K562 (cell line): ENCODE data around the gene MYL6B. TPM values are rescaled to one million over a fixed set of nuclear protein-coding genes. Genes with fewer than 3 reads are reported as not detected.
A peak's percentile ranks its signal among the peaks of the same experiment; 100 is the strongest.

Experiments used
- ARNT ChIP-seq, 2 experiments: fragments of 450-650 bp; IDR thresholded peaks; 2 replicates each; pipeline ENCODE4 v1.6.1; 2016; ENCODE audit warnings: mild to moderate bottlenecking in 1 of 2
- JUND ChIP-seq, 2 experiments: IDR thresholded peaks; 2 replicates in 1 of 2; 3 replicates in 1 of 2; pipeline ENCODE4 v1.6.1; 2011; ENCODE audit warnings: borderline replicate concordance in 2 of 2, low read depth in 2 of 2, low read length in 2 of 2, improper control_type of control experiment in 1 of 2, missing biosample characterization in 1 of 2, missing genetic modification characterization in 1 of 2, missing genetic modification reagents in 1 of 2
- MYBL2 ChIP-seq, 2 experiments: fragments of 450-650 bp in 1 of 2; sonication (generic) in 1 of 2; formaldehyde crosslinking in 1 of 2; IDR thresholded peaks; 2 replicates each; pipeline versions ENCODE4 v1.6.1 to v1.8.1; 2017 to 2022; ENCODE audit warnings: borderline replicate concordance in 1 of 2, inconsistent platforms in 1 of 2, low read depth in 1 of 2, mild to moderate bottlenecking in 1 of 2, missing genetic modification reagents in 1 of 2, moderate library complexity in 1 of 2
- NEUROD1 ChIP-seq: fragments of 150-350 bp; IDR thresholded peaks from 2 replicates; pipeline ENCODE4 v1.6.1; 2014; ENCODE audit warnings: borderline replicate concordance, low read length, low read depth; ENCODE audit not compliant: partially characterized antibody
- PTBP1 ChIP-seq: fragments of 200-400 bp; formaldehyde crosslinking; IDR thresholded peaks from 2 replicates; pipeline ENCODE4 v1.6.1; 2017; ENCODE audit warnings: low read depth, low read length
- ZBTB40 ChIP-seq, 2 experiments: fragments of 450-650 bp in 1 of 2; sonication (generic) in 1 of 2; formaldehyde crosslinking in 1 of 2; IDR thresholded peaks; 2 replicates each; pipeline versions ENCODE4 v1.7.1 to v1.9.0; 2016 to 2022; ENCODE audit warnings: inconsistent platforms in 1 of 2, mild to moderate bottlenecking in 1 of 2, missing genetic modification reagents in 1 of 2
- ZNF316 ChIP-seq: fragments of 450-650 bp; IDR thresholded peaks from 2 replicates; pipeline ENCODE4 v1.6.1; 2016
- ZSCAN32 ChIP-seq: fragments of 450-650 bp; formaldehyde crosslinking; IDR thresholded peaks from 2 replicates; pipeline ENCODE4 v1.4.0; 2020; ENCODE audit warnings: mild to moderate bottlenecking, moderate library complexity
- polyA plus RNA-seq, 8 experiments: library from polyadenylated mRNA; depleted of rRNA in 4 of 8; stranded (reverse) in 5 of 8; unstranded in 3 of 8; fragments of >200 nt; fragmentation: Nextera tagmentation in 2 of 8; fragmentation: Illumina TruSeq in 1 of 8; extraction: Ambion mirVana in 2 of 8; extraction: Trizol in 1 of 8; gene quantifications; 2 replicates each; pipeline versions ENCODE4 v1.2.1 to v1.2.3, GENCODE V29; 2011 to 2014; ENCODE audit warnings: inconsistent platforms in 1 of 8, missing spikeins in 1 of 8
- total RNA-seq, 7 experiments: library from RNA; depleted of rRNA in 6 of 7; stranded (reverse); fragments of >200 nt in 6 of 7; fragmentation: Illumina TruSeq in 2 of 7; extraction: Trizol in 2 of 7; gene quantifications; 2 replicates each; pipeline versions ENCODE4 v1.2.1 to v1.2.3, GENCODE V29; 2011 to 2021; ENCODE audit warnings: low replicate concordance in 1 of 7
- TF ChIP-seq, protein P1 (sequence below), 2 experiments: fragments of 450-650 bp in 1 of 2; sonication (generic) in 1 of 2; formaldehyde crosslinking in 1 of 2; IDR thresholded peaks in 1 of 2; conservative IDR thresholded peaks in 1 of 2; 2 replicates each; pipeline versions ENCODE4 v1.6.1 to v1.8.1; 2016 to 2023; ENCODE audit warnings: mild to moderate bottlenecking in 2 of 2, moderate library complexity in 2 of 2, inconsistent platforms in 1 of 2, missing genetic modification reagents in 1 of 2

The MYL6B gene
- total and polyA plus RNA-seq, 9 of the 15 experiments (the other 6 are each of a cell fraction or from before 2014, with no cell fraction given): 42.8 to 77.3 (median 68.6) TPM

GRCh38 chr12:56120158-56120846 lies 32.1 kb upstream of the MYL6B start (continued):
- TF ChIP-seq ZBTB40 (IDR thresholded peaks at IDR 0.05) (no peak), ZBTB40 (CRISPR knock-in tag; IDR thresholded peaks at IDR 0.05) (no peak), JUND (IDR thresholded peaks at IDR 0.05; ENCODE audit: borderline replicate concordance, low read depth, low read length) (peak; percentile 49; the same call in 1 of the 2 replicates), JUND (tag; IDR thresholded peaks at IDR 0.05; ENCODE audit: borderline replicate concordance, low read depth, low read length) (no peak), NEUROD1 (no peak), MYBL2 (IDR thresholded peaks at IDR 0.05; ENCODE audit: low read depth) (no peak), MYBL2 (CRISPR knock-in tag; IDR thresholded peaks at IDR 0.05; ENCODE audit: borderline replicate concordance) (no peak), ZSCAN32 (CRISPR knock-in tag) (no peak), ZNF316 (peak; percentile 83), PTBP1 (no peak), ARNT (IDR thresholded peaks at IDR 0.05) (no peak)
- TF ChIP-seq, protein P1, sequence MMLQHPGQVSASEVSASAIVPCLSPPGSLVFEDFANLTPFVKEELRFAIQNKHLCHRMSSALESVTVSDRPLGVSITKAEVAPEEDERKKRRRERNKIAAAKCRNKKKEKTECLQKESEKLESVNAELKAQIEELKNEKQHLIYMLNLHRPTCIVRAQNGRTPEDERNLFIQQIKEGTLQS (IDR thresholded peaks at IDR 0.05): peak; percentile 49; the same call in 1 of the 2 replicates
- TF ChIP-seq, protein P1 (CRISPR knock-in tag; conservative IDR thresholded peaks at IDR 0.05): no peak
